Amniotic epithelial cell (primary cell): Measurements from ENCODE around the gene FADS3.

Experiments used
- DNase-seq: peaks from one replicate; pipeline ENCODE4 v3.0.0-alpha.2; 2010; ENCODE audit warnings: low read depth

FADS3 gene

DNA sequence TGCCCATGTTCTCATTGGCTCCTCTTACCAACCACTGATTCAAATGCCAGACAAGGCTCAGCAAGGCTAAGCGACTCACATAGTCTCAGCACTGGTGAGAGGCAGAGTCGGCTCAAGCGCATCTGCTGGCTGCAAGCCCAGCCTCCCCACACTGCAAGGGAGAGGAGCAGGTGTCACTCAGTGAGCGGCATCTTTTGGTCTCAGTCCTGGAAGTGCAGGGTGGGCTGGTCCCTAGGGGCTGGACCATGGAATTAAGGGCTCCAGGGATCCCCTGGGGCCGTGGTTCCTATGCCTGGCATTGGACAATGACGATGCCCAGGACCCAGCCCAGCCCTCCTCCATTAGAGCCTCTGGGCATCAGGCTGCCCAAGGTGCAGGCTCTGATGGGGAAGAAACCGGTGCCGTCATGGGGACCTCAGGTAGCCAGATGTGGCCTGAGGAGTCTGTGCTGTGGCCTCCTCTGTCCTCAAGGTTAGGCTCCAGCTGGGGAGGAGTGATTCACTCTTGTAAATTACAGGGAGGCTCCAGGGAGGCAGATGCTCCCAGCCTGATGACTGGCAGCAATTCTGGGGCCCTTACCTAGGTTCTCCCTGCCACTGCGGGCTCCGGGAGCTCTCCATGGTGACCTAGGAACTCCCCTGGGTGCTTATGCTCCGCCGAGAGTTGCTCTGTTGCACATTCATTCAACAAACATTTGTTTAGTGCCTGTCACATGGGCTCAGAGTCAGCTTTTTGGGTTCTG lies 35.2 kb downstream of the FADS3 start:
- DNase-seq, result peak; percentile 19

DNA sequence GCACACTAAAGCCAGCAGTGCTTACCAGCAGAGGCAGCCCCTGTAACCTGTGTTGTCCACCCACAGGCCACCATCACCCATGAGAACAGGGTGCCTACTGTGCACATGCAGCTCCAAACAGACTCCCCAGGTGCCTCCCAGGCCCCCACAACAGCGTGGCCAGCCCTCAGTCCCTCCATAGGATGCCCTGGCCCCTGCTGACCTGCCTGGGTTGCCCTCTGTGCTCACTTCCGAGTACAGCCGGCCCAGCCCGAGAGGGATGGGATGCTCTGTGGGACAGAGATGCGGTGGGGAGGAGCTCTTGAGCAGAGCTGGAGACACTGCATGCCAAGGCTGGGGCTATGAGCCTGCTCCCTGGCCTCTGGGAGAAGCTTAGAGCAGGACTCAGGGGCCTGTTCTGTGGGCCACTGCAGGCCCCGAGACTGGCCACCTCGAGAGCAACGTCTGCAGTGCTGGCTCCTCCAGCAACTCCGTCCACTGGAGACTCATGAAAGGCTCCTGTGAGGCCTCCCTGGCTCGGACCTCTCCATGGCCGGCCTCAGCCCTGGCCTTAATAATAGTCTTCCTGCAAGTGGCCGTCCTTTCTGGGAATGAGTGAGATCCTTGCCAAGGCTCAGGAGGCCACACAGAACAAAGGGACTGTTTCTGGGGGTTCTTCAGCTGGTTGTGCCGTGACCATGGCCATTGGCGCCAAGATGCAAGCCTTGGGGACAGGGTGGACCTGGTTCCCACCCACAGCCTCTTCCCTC lies 36.2 kb downstream of the FADS3 start:
- DNase-seq, result no peak

DNA sequence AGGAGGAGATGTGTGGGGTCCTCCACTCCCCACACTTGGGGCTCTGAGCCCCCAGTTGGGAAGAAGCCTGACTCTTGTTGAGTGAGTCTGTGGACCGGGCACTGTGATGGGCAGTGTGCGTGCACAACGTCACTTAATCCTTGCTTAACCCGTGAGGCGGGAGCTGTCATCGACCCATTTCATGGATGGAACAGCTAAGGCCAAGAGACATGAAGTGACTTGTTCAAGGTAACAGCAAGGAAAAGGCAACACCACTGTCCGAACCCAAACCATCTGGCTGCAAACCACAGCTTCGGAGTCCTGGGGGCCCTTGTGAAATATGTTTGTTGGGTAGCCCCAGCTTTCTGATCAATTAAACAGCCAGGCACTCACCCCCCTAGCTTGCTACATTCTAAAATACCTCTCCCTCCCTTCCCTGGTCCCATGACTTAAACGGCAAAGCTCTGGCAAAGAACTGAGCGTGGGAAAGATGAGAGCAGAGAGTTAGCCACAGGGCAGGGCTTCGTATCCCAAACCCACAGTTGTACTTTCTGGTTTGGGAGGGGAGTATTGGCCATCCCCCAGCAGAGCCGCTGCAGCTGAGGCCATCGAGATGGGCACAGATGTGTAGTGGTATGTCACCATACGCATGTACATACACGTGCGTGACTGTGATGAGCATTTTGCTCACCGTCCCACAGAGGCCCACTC lies 37.0 kb downstream of the FADS3 start:
- no peak for DNase-seq

DNA sequence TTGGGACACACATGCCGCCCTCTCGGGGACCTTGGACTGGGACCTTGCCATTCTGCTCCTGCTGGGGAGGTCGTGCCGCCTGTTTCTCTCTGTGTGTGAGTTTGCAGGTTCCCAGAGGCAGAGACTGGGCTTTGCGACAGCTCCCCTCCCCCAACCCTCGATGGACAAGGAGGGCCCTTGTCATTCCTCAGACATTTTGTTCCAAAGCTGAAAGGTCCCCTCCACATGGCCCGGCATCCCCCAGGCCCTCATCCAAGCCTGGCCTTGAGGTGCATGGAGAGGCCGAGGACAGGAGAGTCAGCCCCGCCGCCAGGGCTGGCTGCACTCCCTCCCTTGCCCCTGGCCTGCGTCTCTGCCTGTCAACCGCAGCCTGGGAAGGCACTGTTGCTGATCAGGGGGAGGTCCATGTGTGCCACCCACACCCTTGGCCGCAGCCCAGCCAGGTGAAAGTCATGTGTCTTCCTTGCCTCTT lies 37.6 kb downstream of the FADS3 start:
- no peak for DNase-seq

DNA sequence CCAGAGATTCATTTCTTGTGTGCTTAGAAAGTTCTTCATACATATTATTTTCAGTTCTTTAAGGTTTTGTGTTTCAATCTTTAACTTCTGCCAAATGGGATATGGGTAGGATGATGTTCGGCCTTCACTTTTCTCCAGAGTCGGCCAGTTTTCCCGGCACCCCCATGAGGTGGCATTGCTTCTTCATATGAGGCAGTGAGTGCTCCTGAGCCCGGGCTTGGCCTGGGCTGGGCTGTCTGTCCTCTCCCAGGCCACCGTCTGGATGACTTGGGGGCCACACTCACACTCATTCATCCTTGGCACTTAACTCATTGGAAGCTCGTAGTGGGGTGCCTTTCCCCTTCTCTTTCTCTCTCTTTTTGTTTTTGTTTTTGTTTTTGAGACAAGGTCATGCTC lies 39.4 kb downstream of the FADS3 start:
- no peak for DNase-seq

DNA sequence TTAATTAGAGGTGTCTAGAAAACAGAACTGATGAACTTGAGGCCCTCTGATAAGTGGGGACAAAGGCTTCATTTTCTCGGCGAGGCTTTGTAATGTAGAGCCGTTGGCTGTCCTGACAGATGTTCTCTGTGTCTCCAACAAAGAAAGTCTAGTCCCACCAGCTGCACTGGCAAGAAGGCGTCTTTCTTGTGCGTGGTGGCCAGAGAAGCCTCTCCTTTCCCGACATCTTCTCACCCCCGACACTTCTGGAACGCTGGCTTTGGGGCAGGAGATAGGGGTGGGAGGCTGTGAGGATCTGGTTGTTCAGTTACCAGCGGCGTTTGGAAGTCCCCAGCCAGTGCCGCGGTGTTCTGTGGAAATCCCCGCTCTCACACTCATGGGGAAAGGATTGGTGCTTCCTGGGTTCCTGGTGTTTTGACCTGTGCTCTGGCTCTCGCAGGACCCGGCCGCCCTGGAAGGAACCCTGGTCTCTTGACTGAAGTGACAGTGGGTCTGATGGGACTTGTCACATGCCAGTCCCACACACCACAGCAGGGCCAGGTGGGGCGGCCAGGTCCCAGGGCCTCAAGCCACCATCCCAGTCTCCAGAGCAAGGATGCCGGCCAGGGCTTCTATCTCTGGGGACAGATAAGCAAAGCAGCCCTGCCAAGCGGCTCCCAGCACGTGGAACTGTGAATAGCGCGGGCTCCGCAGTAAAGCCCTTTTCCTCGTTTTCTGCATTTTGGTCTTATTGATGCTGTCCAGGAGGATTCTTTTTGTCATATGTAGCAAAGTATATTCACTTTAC lies 40.0 kb downstream of the FADS3 start:
- no peak for DNase-seq

DNA sequence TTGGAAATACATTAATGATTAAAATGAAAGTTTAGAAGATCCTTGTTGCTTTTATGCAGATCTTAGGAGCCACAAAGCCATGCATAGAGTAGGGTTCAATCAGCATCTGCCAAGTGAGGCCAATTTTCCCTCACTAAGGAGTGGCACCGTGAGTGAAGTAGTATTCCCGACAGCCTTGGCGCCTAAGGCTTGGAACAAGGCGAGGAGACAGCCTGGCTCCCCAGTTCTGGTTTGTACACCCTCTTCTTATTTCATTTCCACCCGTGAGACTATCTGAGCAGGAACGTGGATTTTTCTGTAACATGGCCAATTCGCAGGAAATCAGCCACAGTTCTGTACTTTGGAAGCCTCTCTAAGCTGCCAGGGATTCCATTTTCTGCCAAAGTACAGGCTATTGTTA lies 40.7 kb downstream of the FADS3 start:
- no peak for DNase-seq

DNA sequence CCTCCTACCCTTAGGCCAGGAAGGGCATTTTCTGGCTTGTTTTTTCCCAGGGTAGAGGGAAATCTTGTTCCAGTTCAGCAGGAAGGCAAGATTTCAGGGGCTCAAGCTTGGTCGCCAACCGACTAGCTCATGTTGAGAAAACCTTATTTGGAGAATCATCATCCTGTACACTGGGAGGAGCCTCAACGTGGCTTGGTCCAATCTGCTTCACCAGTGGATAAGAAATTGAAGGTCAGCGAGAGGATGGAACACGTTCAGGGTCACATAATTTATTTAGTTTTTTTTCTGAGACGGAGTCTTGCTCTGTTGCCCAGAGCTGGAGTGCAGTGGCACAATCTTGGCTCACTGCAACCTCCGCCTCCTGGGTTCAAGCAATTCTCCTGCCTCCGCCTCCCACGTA lies 42.7 kb downstream of the FADS3 start:
- no peak for DNase-seq

DNA sequence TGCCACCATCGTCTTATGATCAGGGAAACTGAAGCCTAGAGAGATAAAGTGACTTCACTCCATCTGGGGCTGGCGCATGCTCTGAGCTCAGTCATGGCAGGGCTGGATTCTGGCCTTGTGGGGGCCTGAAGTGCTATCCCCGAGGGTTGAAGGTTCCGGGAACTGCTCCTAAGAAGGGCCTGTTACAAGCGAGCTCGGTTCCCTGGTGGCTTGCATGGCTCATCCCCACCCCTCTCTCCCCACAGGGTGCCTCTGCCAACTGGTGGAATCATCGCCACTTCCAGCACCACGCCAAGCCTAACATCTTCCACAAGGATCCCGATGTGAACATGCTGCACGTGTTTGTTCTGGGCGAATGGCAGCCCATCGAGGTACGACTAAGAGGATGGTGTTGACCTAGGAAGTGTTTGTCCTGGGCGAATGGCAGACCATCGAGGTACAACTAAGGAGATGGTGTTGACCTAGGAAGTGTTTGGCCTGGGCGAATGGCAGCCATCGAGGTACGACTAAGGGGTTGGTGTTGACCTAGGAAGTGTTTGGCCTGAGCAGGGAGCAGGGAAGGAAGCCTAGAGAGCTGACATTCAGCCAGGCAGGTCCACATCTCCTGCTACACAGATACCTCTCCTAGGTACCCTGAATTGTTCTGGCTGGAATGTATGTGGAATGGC lies 43.3 kb downstream of the FADS3 start:
- no peak for DNase-seq

DNA sequence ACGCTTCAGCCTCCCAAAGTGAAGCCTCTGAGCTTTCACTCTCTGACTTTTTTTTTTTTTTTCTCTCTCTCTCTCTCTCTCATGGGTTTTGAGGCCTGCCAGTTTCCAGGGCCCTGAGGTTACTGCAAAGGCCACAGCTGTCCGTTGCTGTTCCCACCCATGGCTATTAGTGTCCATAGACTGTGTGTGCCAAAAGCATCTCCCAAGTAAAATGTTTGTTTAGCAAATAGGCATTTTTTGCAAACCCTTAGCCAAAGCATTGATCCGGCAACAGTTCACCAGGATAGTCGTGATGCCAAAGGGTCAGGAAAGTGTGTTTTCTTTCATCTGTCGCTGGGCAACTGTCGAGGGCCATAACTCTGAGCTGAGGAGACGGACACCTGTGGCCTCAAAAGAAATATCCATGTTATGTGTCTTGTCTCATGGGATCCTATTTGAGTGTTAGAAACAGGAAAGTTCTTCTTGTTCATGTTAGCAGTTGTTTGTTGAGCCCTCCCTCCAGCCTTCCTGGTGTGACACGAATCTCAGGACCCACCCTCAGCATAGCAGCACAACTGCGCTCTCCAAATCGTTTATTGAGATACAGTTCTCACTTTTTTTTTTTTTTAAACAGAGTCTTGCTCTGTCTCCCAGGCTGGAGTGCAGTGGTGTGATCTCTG lies 44.9 kb downstream of the FADS3 start:
- DNase-seq, result no peak

DNA sequence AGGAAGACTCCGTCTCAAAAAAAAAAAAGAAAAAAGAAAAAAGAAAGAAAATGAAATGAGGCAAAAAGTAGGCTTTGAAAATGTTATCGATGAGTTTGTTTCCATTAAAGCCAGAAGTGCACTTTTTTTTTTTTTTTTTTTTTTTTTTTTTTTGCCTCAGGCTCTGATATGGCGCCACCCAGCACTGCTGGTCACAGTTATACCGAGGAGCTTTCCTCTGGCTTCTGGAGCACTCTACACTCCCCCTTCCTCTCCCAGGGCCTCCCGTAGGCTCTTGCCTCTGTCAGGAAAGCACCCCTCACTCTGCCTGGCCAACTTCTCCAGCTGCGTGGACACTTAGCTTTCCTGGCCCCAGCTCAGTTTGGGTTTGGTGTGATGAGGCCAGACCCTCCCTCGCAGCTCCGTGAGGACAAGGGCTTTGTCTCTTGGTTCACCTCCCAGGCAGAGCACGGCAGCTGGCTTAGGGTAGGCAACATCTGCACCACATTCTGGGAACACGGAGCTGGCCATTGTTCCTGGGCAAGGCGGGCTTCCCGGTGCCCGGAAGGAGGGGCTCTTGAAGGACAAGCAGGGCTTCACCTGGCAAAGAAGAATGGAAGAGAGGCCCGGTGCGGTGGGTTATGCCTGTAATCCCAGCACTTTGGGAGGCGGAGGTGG lies 46.3 kb downstream of the FADS3 start:
- no peak for DNase-seq

DNA sequence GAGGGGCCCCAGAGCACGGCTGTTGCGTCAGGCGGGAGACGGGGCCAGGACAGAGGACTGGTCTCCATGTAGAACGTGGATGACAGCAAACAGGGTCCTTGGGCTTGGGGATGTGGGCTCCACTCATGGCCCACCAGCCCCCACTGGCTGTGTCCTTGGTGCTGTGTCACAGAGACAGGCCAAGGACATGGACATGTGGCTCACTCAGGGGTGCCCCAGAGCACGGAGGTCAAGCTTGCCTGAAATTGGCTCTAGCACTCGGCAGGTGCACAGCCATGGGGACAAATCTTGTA lies 48.9 kb downstream of the FADS3 start:
- DNase-seq, result no peak

DNA sequence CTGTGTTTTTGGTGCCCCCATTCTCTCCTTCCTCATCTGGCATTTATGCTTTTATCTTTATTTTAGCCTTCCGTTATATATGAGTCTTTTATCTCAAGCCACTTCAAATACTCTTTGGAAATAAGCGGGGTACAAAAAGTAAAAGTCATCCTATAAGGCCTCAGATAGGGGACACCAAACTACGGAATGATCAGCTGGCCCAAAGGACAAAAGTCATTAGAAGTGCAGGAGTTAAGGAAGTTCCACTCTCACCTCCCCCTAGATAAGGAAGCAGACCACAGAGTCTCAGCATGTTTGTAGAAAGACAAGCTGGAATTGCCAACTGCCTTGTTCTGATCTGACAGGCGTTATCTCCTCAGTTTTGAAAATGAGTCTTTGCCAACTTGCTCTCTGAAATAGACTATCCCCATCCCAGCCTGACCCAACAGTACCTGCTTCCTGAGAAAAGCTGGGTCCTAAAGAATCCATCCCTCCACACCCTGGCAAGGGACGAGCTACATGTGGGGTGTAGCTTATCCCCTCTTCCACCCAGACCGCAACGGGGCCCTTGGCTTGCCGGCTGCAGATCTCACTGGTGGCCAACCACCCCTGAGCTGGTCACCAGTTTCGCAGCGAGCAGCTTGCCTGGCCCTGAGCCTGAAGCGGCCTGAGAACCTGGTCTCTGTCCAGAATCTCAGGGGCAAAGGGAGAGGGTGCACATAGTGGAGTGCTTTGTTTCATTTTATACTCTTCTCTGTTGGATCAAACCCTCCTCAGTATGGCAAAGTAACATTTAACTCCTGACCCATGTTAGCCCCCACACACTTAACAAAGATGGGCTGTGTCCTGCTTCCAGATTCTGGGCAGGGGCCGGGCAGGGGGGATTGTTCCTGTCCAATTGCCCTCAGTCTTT lies 49.5 kb downstream of the FADS3 start:
- DNase-seq, result no peak

DNA sequence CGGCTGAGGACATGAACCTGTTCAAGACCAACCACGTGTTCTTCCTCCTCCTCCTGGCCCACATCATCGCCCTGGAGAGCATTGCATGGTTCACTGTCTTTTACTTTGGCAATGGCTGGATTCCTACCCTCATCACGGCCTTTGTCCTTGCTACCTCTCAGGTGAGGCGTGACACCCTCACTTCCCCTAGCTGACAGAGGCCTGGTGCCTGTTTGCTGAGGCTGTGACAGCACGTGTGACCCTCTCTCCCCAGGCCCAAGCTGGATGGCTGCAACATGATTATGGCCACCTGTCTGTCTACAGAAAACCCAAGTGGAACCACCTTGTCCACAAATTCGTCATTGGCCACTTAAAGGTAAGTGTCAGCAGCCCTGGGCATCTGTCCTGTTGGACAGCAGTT lies 51.0 kb downstream of the FADS3 start:
- DNase-seq, result no peak

DNA sequence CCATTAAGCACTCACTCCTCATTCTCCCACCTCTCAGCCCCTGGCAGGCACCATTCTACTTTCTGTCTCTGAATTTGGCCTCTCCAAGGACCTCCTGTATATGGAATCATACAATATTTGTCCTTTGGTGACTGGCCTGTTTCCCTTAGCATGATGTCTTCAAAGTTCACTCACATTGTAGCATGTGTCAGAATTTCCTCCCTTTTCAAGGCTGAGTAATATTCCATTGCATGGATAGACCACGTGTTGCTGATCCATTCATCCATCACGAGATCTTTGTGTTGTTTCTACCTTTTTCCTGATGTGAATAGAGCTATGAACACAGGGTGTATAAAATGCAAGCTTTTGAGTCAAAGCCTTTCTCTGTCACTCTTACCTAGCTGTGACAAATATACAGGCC lies 51.6 kb downstream of the FADS3 start:
- DNase-seq, result no peak

DNA sequence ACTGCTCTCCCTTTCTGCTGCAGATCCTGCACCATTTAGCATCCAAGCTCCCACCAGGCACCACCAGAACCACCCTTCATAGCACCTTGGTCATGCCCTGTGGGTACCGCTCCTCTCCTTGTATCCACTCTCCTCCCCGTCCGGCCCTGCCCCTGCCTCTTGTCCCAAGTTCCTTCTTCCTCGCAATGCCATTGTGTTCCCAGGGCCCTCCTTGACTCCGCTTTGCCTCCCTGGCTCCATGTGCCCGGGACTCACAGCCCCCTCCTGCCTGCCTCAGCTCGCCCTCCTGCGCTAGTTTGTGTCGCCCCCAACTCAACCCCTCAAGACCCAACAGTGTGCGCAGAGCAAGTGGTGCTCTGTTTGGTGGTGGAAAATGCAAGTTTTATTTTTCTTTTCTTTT lies 52.4 kb downstream of the FADS3 start:
- no peak for DNase-seq

DNA sequence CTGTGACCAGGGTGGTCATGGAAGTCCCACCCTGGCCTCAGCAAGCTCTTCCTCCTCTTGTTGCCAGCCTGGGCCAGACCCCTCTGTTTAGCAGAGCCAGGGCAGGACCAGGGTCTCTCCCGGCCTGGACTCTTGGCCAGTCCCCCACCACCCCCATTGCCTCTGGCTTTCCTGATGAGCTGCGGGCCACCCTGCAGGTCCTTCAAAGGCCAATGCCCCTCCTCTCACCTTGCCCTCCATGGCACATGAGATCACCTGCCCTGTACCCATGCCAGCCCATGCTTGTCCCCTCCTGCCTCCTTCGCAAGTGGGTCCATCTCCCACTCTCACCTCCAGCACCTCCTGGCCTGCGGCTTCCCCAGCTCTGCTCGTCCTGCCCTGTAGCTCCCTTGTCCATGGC lies 52.8 kb downstream of the FADS3 start:
- DNase-seq, result no peak

DNA sequence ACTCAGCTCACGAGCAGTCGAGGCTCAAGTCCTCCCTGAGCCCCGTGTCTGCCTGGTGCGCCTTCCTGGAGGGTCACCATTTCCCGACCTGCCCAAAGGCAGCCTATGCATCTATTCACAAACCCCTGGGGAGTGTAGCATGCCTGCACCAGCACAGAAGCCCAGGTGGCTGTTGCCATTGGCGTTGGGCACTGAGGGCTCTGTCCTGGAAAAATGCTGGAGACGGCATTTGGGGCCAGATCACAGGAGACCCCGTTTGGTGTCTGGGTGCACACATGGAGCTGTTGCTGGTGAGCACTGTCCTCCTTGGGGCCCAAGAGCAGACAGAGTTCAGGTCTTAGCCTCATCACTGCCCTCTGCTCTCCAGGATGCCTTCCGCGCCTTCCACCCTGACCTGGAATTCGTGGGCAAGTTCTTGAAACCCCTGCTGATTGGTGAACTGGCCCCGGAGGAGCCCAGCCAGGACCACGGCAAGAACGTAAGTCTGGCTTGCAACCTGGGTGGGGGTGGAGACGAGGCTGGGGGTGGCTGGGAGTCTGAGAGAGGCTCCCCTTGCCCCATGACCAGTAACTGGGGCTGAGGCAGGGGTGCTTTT lies 53.8 kb downstream of the FADS3 start:
- no peak for DNase-seq

DNA sequence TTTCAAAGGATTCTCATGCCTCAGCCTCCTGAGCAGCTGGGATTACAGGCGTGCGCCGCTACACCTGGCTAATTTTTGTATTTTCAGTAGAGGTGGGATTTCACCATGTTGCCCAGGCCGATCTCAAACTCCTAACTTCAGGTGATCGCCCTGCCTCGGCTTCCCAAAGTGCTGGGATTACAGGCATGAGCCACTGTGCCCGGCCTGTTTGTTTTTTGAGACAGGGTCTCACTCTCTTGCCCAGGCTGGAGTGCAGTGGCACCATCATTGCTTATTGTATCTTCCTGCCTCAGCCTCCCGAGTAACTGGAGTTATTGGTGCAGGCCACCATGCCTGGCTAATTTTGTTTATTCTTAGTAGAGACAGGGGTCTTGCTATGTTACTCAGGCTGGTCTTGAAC lies 55.2 kb downstream of the FADS3 start:
- no peak for DNase-seq
